Psoas muscle (tissue), 8 donors: ENCODE measurements around the gene SYNM. TPM values are rescaled to one million over a fixed set of nuclear protein-coding genes. Genes with fewer than 3 reads are reported as not detected.
A peak's percentile ranks its signal among the peaks of the same experiment; 100 is the strongest.
"Not testable (repeated sequence)": the region's sequence is repeated elsewhere in the genome, so short reads cannot be mapped to it uniquely, and the experiment has no call there.

Source experiments
- ATAC-seq, 4 donors: fragments of 200-7000 bp; cut with Tn5 transposase; one replicate each; pipeline ENCODE4 v1.9.1; 2020; ENCODE audit warnings: moderate library complexity in 3 of 4, mild to moderate bottlenecking in 2 of 4
- DNase-seq, 2 donors: peaks; one replicate each; pipeline ENCODE4 v3.0.0-alpha.2; 2020
- H3K27ac ChIP-seq: fragments of 200-600 bp; one replicate; pipeline ENCODE4 v1.8.0; 2022
- H3K27me3 ChIP-seq, 3 donors: fragments of 200-600 bp in 1 of 3; one replicate each; pipeline versions ENCODE4 v1.6.1 to v1.8.0; 2013 to 2022; ENCODE audit warnings: low read length in 2 of 3, mild to moderate bottlenecking in 2 of 3, moderate library complexity in 1 of 3; ENCODE audit not compliant: insufficient read depth in 3 of 3
- H3K36me3 ChIP-seq, 2 donors: fragments of 200-600 bp in 1 of 2; one replicate each; pipeline versions ENCODE4 v1.6.1 to v1.8.0; 2013 to 2022; ENCODE audit warnings: low read depth in 1 of 2, mild to moderate bottlenecking in 1 of 2, moderate library complexity in 1 of 2; ENCODE audit not compliant: insufficient read depth in 1 of 2
- H3K4me1 ChIP-seq: fragments of 200-600 bp; one replicate; pipeline ENCODE4 v1.8.0; 2022
- H3K4me3 ChIP-seq: fragments of 200-600 bp; one replicate; pipeline ENCODE4 v1.8.0; 2022; ENCODE audit warnings: mild to moderate bottlenecking
- H3K9me3 ChIP-seq: fragments of 200-600 bp; one replicate; pipeline ENCODE4 v1.8.0; 2022
- WGBS, 3 donors: extraction: QIAGEN DNeasy Blood & Tissue Kit; methylation state at CpG; one replicate each; pipeline versions ENCODE4 v1.1.6 to v1.1.7; 2013; 5-methylcytosine and 5-hydroxymethylcytosine counted together
- intact Hi-C, 2 donors: fragments of 100-400 bp; cut with DNase I; formaldehyde crosslinking; loops; one replicate each; pipeline versions ENCODE4 v1.11.0 to v1.14.2; 2022
- polyA plus RNA-seq, 3 donors: library from polyadenylated mRNA; stranded (reverse); fragments of 200-250 nt; gene quantifications; one replicate each; pipeline ENCODE4 v1.2.3, GENCODE V29; 2013
- total RNA-seq, 4 donors: library from RNA; stranded (reverse); fragmentation: NEBNext Ultra II Directional in 2 of 4; extraction: Animal tissue kit (Norgen Biotek cat#: 25700) in 2 of 4; gene quantifications; one replicate each; pipeline versions ENCODE4 v1.2.1 to v1.2.4, GENCODE V29; 2021 to 2023
- TF ChIP-seq, protein P1 (sequence below): fragments of 200-600 bp; IDR thresholded peaks from one replicate; pipeline ENCODE4 v1.8.0; 2022; ENCODE audit warnings: antibody characterized with exemption
- donor health status: healthy with polysubstance abuse.
- donor health status: DM: no; HTN: no; CAD: no; lungs with moderate emphysema.
- donor health status: Bipolar disorder and iron deficiency.
- donor health status: healthy.
- donor health status: DM: yes; HTN: yes; CAD: no.
- donor health status: DM: no; HTN: no; CAD: no.
- donor health status: DM: no; HTN: no; CAD: no.
- donor health status: DM: yes; HTN: yes; CAD: no.

The SYNM gene
- total and polyA plus RNA-seq, 7 donors = 77.5 to 380 (median 291) TPM

DNA sequence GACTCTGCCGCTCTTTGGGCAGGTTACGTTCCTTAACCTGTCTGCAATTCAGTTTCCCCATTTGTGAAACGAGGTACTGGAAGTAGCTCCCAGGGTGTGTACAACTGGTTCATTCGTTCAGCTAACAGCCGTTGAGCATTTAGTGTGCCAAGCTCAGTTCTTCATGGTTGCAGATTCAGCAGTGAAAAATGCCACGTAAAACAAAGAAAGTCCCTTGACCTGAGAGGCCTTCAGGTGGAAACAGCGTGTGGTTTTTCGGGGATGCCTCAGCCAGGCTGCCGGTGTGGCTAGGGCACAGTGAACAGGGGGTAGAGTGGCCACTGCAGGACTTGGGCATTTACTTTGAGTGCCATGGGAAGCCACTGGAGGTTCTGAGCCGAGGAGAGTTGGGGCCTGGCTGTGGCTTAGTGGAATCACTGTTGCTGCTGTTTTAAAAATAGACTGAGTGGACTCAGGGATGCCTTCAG is 4.7 kb downstream of the SYNM start:
- peaks cover 67% of the 10 kb centered on the region for H3K4me1 ChIP-seq
- ATAC-seq = peak; percentile 13 to 39 (median 33)

DNA sequence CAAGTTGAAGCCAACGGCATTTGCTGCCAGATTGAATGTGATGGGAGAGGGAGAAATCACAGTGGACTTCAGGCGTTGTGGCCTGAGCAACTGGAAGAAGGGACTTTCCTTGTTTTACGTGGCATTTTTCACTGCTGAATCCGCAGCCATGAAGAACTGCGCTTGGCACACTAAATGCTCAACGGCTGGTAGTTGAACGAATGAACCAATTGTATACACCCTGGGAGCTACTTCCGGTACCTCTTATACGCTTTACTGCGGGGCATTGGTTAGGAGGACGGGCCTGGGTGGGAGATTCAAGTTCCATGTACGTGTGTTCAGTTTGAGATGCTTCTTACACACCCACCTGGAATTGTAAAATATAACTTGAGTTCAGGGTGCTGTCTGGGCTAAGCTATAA is 5.2 kb downstream of the SYNM start:
- Histone ChIP-seq H3K27ac (peak overlapping the region; percentile 96), H3K27me3 (no peaks in the 10 kb centered on the region), H3K4me1 (peaks cover 72% of the 10 kb centered on the region), H3K4me3 (peak overlapping the region; percentile 71), H3K9me3 (no peaks in the 10 kb centered on the region), H3K36me3 (peaks cover 0 to 7% of the 10 kb centered on the region in 2 donors)
- intact Hi-C loops = no loop called here
- 36 to 58% (median 41%) methylated on average over 12 of the region's 12 CpGs for WGBS, 3 donors
- no peak for DNase-seq
- TF ChIP-seq, protein P1, sequence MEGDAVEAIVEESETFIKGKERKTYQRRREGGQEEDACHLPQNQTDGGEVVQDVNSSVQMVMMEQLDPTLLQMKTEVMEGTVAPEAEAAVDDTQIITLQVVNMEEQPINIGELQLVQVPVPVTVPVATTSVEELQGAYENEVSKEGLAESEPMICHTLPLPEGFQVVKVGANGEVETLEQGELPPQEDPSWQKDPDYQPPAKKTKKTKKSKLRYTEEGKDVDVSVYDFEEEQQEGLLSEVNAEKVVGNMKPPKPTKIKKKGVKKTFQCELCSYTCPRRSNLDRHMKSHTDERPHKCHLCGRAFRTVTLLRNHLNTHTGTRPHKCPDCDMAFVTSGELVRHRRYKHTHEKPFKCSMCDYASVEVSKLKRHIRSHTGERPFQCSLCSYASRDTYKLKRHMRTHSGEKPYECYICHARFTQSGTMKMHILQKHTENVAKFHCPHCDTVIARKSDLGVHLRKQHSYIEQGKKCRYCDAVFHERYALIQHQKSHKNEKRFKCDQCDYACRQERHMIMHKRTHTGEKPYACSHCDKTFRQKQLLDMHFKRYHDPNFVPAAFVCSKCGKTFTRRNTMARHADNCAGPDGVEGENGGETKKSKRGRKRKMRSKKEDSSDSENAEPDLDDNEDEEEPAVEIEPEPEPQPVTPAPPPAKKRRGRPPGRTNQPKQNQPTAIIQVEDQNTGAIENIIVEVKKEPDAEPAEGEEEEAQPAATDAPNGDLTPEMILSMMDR = no peak
- no peak for ATAC-seq

More for the DNA sequence above, 4.7 kb downstream of the SYNM start:
- H3K36me3 ChIP-seq = peaks cover 0 to 7% of the 10 kb centered on the region in 2 donors
- no peak for DNase-seq
- peak overlapping the region; percentile 71 for H3K4me3 ChIP-seq
- H3K27me3 ChIP-seq = no peaks in the 10 kb centered on the region
- intact Hi-C loops = loop anchor here in 1 of 2 donors (5.0 kb wide), 2 partner anchors 33 to 68 kb away; no protein-coding TSS in a partner anchor
- no peaks in the 10 kb centered on the region for H3K9me3 ChIP-seq
- peak overlapping the region; percentile 96 for H3K27ac ChIP-seq
- TF ChIP-seq, protein P1 = no peak
- 33 to 40% (median 36%) methylated on average over 10 of the region's 10 CpGs for WGBS, 3 donors

GRCh38 chr15:99110581-99111320 is 5.9 kb downstream of the SYNM start:
- intact Hi-C loops = no loop called here
- Histone ChIP-seq H3K9me3 (no peaks in the 10 kb centered on the region), H3K4me1 (peaks cover 78% of the 10 kb centered on the region), H3K27ac (peak overlapping the region; percentile 96), H3K27me3 (no peaks in the 10 kb centered on the region), H3K4me3 (peak overlapping the region; percentile 71), H3K36me3 (peaks cover 0 to 10% of the 10 kb centered on the region in 2 donors)
- 20 to 31% (median 21%) methylated on average over 8 of the region's 8 CpGs for WGBS, 3 donors
- TF ChIP-seq, protein P1 = no peak
- ATAC-seq (peak in 2 of 4 donors; percentile 15 to 19), DNase-seq (no peak)

DNA sequence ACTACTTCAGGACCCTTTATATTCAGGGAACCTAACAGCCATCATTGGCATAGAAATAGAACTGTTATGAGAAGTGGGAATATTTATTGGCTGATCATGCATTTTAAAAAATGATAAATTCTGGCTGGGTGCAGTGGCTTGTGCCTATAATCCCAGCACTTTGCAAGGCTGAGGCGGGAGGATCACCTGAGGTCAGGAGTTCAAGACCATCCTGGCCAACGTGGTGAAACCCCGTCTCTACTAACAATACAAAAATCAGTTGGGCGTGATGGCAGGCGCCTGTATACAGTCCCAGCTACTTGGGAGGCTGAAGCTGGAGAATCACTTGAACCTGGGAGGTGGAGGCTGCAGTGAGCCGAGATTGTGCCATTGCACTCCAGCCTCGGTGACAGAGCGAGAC is 6.8 kb downstream of the SYNM start:
- H3K9me3 ChIP-seq, intact Hi-C loops, ATAC-seq, H3K27me3 ChIP-seq, DNase-seq, H3K4me3 ChIP-seq: not testable (repeated sequence)
- Histone ChIP-seq H3K4me1 (peaks cover 83% of the 10 kb centered on the region), H3K36me3 (peaks cover 0 to 12% of the 10 kb centered on the region in 2 donors), H3K27ac (peak overlapping the region; percentile 96)
- 56 to 76% (median 58%) methylated on average over 8 of the region's 8 CpGs for whole genome bisulfite sequencing, 3 donors

DNA sequence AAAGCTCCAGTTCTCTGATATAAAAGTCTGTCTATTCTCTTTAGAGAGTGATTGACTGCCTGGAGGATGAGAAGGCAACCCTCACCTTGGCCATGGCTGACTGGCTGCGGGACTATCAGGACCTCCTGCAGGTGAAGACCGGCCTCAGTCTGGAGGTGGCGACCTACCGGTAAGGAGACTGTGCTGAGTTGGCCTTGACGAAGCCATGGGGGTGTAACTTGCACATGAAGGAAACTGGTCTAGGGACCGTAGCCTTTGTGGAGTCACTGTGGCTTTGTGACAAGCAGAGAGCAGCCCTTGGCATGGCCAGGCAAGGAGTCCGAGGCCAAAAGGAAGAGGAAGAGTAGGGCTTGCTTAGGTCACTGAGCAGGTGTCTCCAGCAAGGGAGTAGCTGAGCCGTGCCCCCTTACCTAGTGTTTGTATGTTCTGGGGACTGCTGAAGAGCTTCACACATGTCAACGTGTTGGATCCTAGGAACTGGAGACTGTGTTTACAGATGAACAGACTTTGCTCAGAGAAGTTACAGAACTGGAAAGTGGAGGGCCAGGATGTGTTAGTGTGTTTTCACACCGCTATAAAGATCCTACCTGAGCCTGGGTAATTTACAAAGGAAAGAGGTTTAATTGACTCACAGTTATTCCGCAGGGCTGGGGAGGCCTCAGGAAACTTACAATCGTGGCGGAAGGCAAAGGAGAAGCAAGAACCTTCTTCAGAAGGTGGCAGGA is 8.8 kb downstream of the SYNM start:
- ATAC-seq (peak in 3 of 4 donors; percentile 12 to 44 (median 16)), DNase-seq (no peak)
- WGBS, 3 donors = 47 to 70% (median 51%) methylated on average over 13 of the region's 13 CpGs
- intact Hi-C loops = no loop called here
- TF ChIP-seq, protein P1 = no peak
- Histone ChIP-seq H3K36me3 (peaks cover 0 to 25% of the 10 kb centered on the region in 2 donors), H3K9me3 (no peaks in the 10 kb centered on the region), H3K27me3 (no peaks in the 10 kb centered on the region), H3K4me3 (no peak overlapping the region), H3K4me1 (peaks cover 84% of the 10 kb centered on the region), H3K27ac (peak overlapping the region; percentile 96)
